HEK293 (cell line): ENCODE measurements around the gene TMEM63B.

Experiments
- CTCF ChIA-PET: fragments of 350-600 bp; formaldehyde crosslinking; extraction: SDS; loops from one replicate; lab custom pipeline; 2021; ENCODE audit warnings: antibody characterized with exemption; lab: Yijun Ruan, JAX
- POLR2A ChIA-PET: fragments of 300-600 bp; formaldehyde crosslinking; extraction: SDS; loops from one replicate; lab custom pipeline; 2020; ENCODE audit warnings: antibody characterized with exemption, inconsistent platforms; lab: Yijun Ruan, JAX
- H3K27ac ChIP-seq: fragments of 200-500 bp; sonication (Bioruptor generic); 2 replicates; pipeline ENCODE4 v1.5.1; 2014; ENCODE audit warnings: low read depth, low read length, control low read depth, inconsistent platforms; ENCODE audit errors: extremely low read depth
- H3K36me3 ChIP-seq, 2 experiments: fragments of 200-500 bp in 1 of 2; sonication (Bioruptor generic) in 1 of 2; 1 replicate in 1 of 2; 2 replicates in 1 of 2; pipeline ENCODE4 v1.5.1; 2014 to 2017; ENCODE audit warnings: inconsistent platforms in 2 of 2, low read length in 2 of 2; ENCODE audit not compliant: control insufficient read depth in 2 of 2, insufficient read depth in 1 of 2
- H3K4me1 ChIP-seq: fragments of 200-500 bp; sonication (Bioruptor generic); 2 replicates; pipeline ENCODE4 v1.5.1; 2014; ENCODE audit warnings: mild to moderate bottlenecking, low read length, inconsistent platforms; ENCODE audit not compliant: control insufficient read depth, insufficient read depth
- H3K4me3 ChIP-seq: 2 replicates; pipeline ENCODE4 v1.5.1; 2011; ENCODE audit warnings: low read depth, mild to moderate bottlenecking, control low read depth, low read length, moderate library complexity
- H3K9me3 ChIP-seq: fragments of 200-500 bp; sonication (Bioruptor generic); 2 replicates; pipeline ENCODE4 v1.5.1; 2014; ENCODE audit warnings: low read depth, low read length, inconsistent platforms; ENCODE audit not compliant: control insufficient read depth, insufficient read depth
- KLF1 ChIP-seq: fragments of 450-650 bp; formaldehyde crosslinking; IDR thresholded peaks from 2 replicates; pipeline ENCODE4 v1.5.1; 2016; ENCODE audit warnings: missing biosample characterization, missing genetic modification characterization
- KLF10 ChIP-seq: fragments of 450-650 bp; IDR thresholded peaks from 2 replicates; pipeline ENCODE4 v1.5.1; 2018; ENCODE audit warnings: missing biosample characterization, mild to moderate bottlenecking, missing genetic modification characterization
- KLF7 ChIP-seq: fragments of 450-650 bp; formaldehyde crosslinking; IDR thresholded peaks from 2 replicates; pipeline ENCODE4 v1.5.1; 2016; ENCODE audit warnings: missing biosample characterization, missing genetic modification characterization, borderline replicate concordance
- MZF1 ChIP-seq: fragments of 450-650 bp; formaldehyde crosslinking; IDR thresholded peaks from 2 replicates; pipeline ENCODE4 v1.5.1; 2017; ENCODE audit warnings: missing biosample characterization, missing genetic modification characterization, borderline replicate concordance
- YY1 ChIP-seq: fragments of 450-650 bp; formaldehyde crosslinking; IDR thresholded peaks from 2 replicates; pipeline ENCODE4 v1.5.1; 2018; ENCODE audit warnings: missing biosample characterization, missing genetic modification characterization
- ZBTB17 ChIP-seq: fragments of 450-650 bp; formaldehyde crosslinking; IDR thresholded peaks from 2 replicates; pipeline ENCODE4 v1.5.1; 2016; ENCODE audit warnings: missing biosample characterization, missing genetic modification characterization
- ZEB2 ChIP-seq: fragments of 450-650 bp; formaldehyde crosslinking; IDR thresholded peaks from 2 replicates; pipeline ENCODE4 v1.5.1; 2016; ENCODE audit warnings: missing biosample characterization, missing genetic modification characterization
- ZFP3 ChIP-seq: fragments of 450-650 bp; formaldehyde crosslinking; IDR thresholded peaks from 2 replicates; pipeline ENCODE4 v1.5.1; 2016; ENCODE audit warnings: low read depth, missing biosample characterization, missing genetic modification characterization
- ZNF155 ChIP-seq: fragments of 450-650 bp; formaldehyde crosslinking; IDR thresholded peaks from 2 replicates; pipeline ENCODE4 v1.5.1; 2016; ENCODE audit warnings: missing biosample characterization, missing genetic modification characterization
- ZNF157 ChIP-seq: fragments of 450-650 bp; formaldehyde crosslinking; IDR thresholded peaks from 2 replicates; pipeline ENCODE4 v1.5.1; 2016; ENCODE audit warnings: missing biosample characterization, missing genetic modification characterization
- ZNF174 ChIP-seq: fragments of 450-650 bp; formaldehyde crosslinking; IDR thresholded peaks from 2 replicates; pipeline ENCODE4 v1.5.0; 2017; ENCODE audit warnings: missing biosample characterization, mild to moderate bottlenecking, missing genetic modification characterization
- ZNF175 ChIP-seq: fragments of 450-650 bp; formaldehyde crosslinking; IDR thresholded peaks from 2 replicates; pipeline ENCODE4 v1.5.1; 2016; ENCODE audit warnings: missing biosample characterization, missing genetic modification characterization
- ZNF23 ChIP-seq: fragments of 450-650 bp; formaldehyde crosslinking; IDR thresholded peaks from 2 replicates; pipeline ENCODE4 v1.5.1; 2016; ENCODE audit warnings: missing biosample characterization, missing genetic modification characterization, borderline replicate concordance
- ZNF473 ChIP-seq: fragments of 450-650 bp; formaldehyde crosslinking; IDR thresholded peaks from 2 replicates; pipeline ENCODE4 v1.5.1; 2017; ENCODE audit warnings: missing biosample characterization, missing genetic modification characterization
- ZNF521 ChIP-seq: fragments of 450-650 bp; formaldehyde crosslinking; IDR thresholded peaks from 2 replicates; pipeline ENCODE4 v1.5.1; 2017; ENCODE audit warnings: missing biosample characterization, mild to moderate bottlenecking, missing genetic modification characterization
- ZNF549 ChIP-seq: fragments of 450-650 bp; IDR thresholded peaks from 2 replicates; pipeline ENCODE4 v1.5.1; 2018; ENCODE audit warnings: missing biosample characterization, missing genetic modification characterization, mild to moderate bottlenecking, inconsistent platforms, moderate library complexity
- ZNF621 ChIP-seq: fragments of 450-650 bp; formaldehyde crosslinking; IDR thresholded peaks from 2 replicates; pipeline ENCODE4 v1.5.1; 2017; ENCODE audit warnings: missing biosample characterization, missing genetic modification characterization
- ZNF624 ChIP-seq: fragments of 450-650 bp; formaldehyde crosslinking; IDR thresholded peaks from 2 replicates; pipeline ENCODE4 v1.5.1; 2017; ENCODE audit warnings: missing biosample characterization, missing genetic modification characterization
- ZXDB ChIP-seq: fragments of 450-650 bp; formaldehyde crosslinking; IDR thresholded peaks from 2 replicates; pipeline ENCODE4 v1.5.1; 2016; ENCODE audit warnings: missing biosample characterization, missing genetic modification characterization
- TF ChIP-seq, protein P1 (sequence below): fragments of 450-650 bp; formaldehyde crosslinking; IDR thresholded peaks from 2 replicates; pipeline ENCODE4 v1.5.1; 2017; ENCODE audit warnings: missing biosample characterization, missing genetic modification characterization
- TF ChIP-seq, protein P2 (sequence below): fragments of 450-650 bp; formaldehyde crosslinking; IDR thresholded peaks from 2 replicates; pipeline ENCODE4 v1.5.1; 2016; ENCODE audit warnings: missing biosample characterization, missing genetic modification characterization
- TF ChIP-seq, protein P3 (sequence below): fragments of 450-650 bp; IDR thresholded peaks from 2 replicates; pipeline ENCODE4 v1.5.1; 2018; ENCODE audit warnings: missing biosample characterization, missing genetic modification characterization
- TF ChIP-seq, protein P4 (sequence below): fragments of 450-650 bp; formaldehyde crosslinking; IDR thresholded peaks from 2 replicates; pipeline ENCODE4 v1.5.1; 2017; ENCODE audit warnings: missing biosample characterization, missing genetic modification characterization

TMEM63B gene

DNA sequence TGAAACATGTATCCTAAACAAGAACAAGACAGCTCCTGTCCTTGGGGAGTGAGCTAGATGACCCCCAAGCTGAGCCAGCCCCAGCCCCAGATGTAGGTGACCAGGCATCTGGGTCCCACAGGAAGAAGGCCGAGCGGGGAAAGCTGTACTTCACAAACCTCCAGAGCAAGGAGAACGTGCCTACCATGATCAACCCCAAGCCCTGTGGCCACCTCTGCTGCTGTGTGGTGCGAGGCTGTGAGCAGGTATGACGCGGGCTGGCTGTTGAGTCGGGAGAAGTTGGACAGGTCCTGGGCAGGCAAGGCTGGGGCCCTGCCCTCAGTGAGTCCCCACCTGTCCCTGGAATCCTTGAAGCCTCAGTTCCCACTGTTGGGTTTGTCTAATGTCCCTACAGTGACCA, 19.9 kb downstream of the TMEM63B start (continued):
- TF ChIP-seq, protein P1, sequence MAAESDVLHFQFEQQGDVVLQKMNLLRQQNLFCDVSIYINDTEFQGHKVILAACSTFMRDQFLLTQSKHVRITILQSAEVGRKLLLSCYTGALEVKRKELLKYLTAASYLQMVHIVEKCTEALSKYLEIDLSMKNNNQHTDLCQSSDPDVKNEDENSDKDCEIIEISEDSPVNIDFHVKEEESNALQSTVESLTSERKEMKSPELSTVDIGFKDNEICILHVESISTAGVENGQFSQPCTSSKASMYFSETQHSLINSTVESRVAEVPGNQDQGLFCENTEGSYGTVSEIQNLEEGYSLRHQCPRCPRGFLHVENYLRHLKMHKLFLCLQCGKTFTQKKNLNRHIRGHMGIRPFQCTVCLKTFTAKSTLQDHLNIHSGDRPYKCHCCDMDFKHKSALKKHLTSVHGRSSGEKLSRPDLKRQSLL (tag by site-specific recombination): no peak
- TF ChIP-seq, protein P2, sequence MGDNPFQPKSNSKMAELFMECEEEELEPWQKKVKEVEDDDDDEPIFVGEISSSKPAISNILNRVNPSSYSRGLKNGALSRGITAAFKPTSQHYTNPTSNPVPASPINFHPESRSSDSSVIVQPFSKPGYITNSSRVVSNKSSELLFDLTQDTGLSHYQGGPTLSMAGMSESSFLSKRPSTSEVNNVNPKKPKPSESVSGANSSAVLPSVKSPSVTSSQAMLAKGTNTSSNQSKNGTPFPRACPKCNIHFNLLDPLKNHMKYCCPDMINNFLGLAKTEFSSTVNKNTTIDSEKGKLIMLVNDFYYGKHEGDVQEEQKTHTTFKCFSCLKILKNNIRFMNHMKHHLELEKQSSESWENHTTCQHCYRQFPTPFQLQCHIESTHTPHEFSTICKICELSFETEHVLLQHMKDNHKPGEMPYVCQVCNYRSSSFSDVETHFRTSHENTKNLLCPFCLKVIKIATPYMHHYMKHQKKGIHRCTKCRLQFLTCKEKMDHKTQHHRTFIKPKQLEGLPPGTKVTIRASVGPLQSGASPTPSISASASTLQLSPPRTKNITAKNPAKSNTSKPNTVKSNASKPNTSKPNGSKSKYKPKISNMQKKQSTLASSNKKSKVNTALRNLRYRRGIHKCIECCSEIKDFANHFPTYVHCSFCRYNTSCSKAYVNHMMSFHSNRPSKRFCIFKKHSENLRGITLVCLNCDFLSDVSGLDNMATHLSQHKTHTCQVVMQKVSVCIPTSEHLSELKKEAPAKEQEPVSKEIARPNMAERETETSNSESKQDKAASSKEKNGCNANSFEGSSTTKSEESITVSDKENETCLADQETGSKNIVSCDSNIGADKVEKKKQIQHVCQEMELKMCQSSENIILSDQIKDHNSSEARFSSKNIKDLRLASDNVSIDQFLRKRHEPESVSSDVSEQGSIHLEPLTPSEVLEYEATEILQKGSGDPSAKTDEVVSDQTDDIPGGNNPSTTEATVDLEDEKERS: no peak
- TF ChIP-seq KLF1 (tag by site-specific recombination): no peak

DNA sequence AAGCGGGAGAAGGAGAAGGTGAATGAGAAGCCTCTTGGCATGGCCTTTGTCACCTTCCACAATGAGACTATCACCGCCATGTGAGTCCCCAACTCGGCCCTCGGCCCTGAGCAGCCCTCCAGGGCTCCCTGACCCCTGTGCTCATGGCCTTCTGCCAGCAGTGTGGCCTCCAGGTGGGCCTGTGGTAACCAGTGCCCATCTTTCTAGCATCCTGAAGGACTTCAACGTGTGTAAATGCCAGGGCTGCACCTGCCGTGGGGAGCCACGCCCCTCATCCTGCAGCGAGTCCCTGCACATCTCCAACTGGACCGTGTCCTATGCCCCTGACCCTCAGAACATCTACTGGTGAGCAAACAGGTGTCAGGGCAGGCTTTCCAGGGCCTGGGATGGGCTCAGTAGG, 21.0 kb downstream of the TMEM63B start:
- Histone ChIP-seq H3K27ac (no peak overlapping the region), H3K36me3 (peaks cover 17 to 62% of the 10 kb centered on the region in 2 experiments; a peak in 2 of 3 replicates), H3K9me3 (no peaks in the 10 kb centered on the region), H3K4me1 (no peaks in the 10 kb centered on the region), H3K4me3 (no peak overlapping the region)
- ChIA-PET POLR2A (interaction anchor here (1.3 kb wide), 1 partner anchor 21 kb away, joined by 6 read pairs; the partner anchor contains the start of genes MRPL14 and TMEM63B), CTCF (interaction anchor here (0.7 to 4.4 kb wide), 4 partner anchors 15 to 424 kb away, joined by 3 to 35 read pairs (median 16); no protein-coding TSS in a partner anchor)
- TF ChIP-seq ZXDB (tag by site-specific recombination) (no peak), ZNF175 (tag by site-specific recombination) (no peak), ZNF155 (tag by site-specific recombination) (no peak), ZNF174 (tag by site-specific recombination) (no peak), ZEB2 (tag by site-specific recombination) (no peak), YY1 (no peak), ZNF549 (tag by site-specific recombination) (no peak), ZNF621 (tag by site-specific recombination) (no peak), ZNF624 (tag by site-specific recombination) (no peak), ZNF521 (no peak), ZNF157 (no peak), ZNF23 (no peak), MZF1 (tag by site-specific recombination) (no peak), KLF7 (tag by site-specific recombination) (no peak), ZBTB17 (tag by site-specific recombination) (no peak), ZFP3 (tag by site-specific recombination) (no peak), ZNF473 (tag by site-specific recombination) (no peak), KLF10 (tag by site-specific recombination) (no peak)
- TF ChIP-seq, protein P3, sequence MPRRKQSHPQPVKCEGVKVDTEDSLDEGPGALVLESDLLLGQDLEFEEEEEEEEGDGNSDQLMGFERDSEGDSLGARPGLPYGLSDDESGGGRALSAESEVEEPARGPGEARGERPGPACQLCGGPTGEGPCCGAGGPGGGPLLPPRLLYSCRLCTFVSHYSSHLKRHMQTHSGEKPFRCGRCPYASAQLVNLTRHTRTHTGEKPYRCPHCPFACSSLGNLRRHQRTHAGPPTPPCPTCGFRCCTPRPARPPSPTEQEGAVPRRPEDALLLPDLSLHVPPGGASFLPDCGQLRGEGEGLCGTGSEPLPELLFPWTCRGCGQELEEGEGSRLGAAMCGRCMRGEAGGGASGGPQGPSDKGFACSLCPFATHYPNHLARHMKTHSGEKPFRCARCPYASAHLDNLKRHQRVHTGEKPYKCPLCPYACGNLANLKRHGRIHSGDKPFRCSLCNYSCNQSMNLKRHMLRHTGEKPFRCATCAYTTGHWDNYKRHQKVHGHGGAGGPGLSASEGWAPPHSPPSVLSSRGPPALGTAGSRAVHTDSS: no peak
- TF ChIP-seq, protein P4, sequence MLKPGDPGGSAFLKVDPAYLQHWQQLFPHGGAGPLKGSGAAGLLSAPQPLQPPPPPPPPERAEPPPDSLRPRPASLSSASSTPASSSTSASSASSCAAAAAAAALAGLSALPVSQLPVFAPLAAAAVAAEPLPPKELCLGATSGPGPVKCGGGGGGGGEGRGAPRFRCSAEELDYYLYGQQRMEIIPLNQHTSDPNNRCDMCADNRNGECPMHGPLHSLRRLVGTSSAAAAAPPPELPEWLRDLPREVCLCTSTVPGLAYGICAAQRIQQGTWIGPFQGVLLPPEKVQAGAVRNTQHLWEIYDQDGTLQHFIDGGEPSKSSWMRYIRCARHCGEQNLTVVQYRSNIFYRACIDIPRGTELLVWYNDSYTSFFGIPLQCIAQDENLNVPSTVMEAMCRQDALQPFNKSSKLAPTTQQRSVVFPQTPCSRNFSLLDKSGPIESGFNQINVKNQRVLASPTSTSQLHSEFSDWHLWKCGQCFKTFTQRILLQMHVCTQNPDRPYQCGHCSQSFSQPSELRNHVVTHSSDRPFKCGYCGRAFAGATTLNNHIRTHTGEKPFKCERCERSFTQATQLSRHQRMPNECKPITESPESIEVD (tag by site-specific recombination): no peak
